Sigmoid colon (tissue), 4 donors: ENCODE results near the gene KATNAL2.
"Not testable (repeated sequence)": the region's sequence is repeated elsewhere in the genome, so short reads cannot be mapped to it uniquely, and the experiment has no call there.

Source experiments
- CTCF ChIP-seq, 4 experiments: fragments of 450-650 bp in 3 of 4; fragments of 200-600 bp in 1 of 4; IDR thresholded peaks; one replicate each; pipeline ENCODE4 v1.5.1; 2016 to 2019; ENCODE audit warnings: antibody characterized with exemption in 4 of 4, mild to moderate bottlenecking in 3 of 4, moderate library complexity in 2 of 4
- EP300 ChIP-seq, 4 donors: sonication (generic); formaldehyde crosslinking; IDR thresholded peaks; one replicate each; pipeline ENCODE4 v1.6.1; 2017; ENCODE audit warnings: antibody characterized with exemption in 4 of 4
- POLR2AphosphoS5 ChIP-seq, 4 donors: sonication (generic); formaldehyde crosslinking; IDR thresholded peaks; one replicate each; pipeline ENCODE4 v1.6.1; 2017; ENCODE audit warnings: antibody characterized with exemption in 4 of 4

DNA sequence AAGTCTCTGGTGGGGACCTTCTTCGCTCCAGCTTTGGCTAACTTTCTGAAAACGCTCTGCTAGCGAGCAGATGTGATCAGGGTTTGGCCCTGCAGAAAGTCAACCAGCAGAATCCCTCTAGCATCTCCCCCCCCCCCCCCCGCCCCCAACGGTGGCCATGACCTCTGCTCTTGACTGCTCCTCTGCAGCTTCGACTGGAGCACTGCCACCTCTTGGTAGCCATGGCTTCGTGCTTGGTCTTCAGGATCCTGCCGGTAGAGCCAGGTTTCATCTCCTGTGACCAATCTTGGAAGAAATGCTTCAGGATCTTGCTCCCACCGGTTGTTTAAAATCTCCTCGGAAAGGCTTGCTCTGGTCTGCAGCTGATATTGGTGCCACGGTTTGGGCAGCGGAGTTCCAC is 113.5 kb downstream of the KATNAL2 start:
- not testable (repeated sequence) for TF ChIP-seq CTCF, POLR2AphosphoS5, EP300 (IDR thresholded peaks at IDR 0.05)
